ENCODE measurements around the gene GRK3. TPM values are rescaled to one million over a fixed set of nuclear protein-coding genes. Genes with fewer than 3 reads are reported as not detected.

Gene GRK3
- total RNA-seq, 2 donors from 2014 or later: 19.4 to 21.0 TPM

DNA sequence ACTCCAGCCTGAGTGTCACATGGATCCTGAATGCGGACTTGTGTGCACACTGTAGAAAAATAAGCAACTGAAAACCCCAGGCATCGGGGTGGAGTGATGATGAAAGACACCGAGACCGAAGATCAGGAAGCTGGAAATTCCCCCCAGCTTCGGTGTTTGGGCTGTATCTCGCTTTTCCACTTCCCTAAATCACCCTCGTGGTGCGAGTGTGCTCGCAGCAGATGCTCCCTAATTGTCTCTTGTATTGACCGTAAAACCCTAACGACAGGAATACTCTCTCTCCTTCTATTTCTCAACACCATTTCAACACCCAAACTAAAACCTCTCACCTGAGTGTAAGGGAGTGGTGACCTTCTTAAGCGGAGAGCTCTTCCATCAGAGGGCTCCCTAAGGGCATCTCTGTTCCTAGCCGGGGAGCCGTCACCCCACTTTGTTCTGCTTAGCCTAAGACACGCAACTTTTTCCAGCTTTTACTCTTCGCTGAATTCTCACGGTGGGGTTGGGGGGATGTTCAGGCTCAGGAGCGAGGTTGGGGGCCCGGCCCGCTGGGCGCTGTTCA, 635 bp upstream of the GRK3 start:
- H3K4me3 ChIP-seq (ENCODE audit: low read length): peak overlapping the region; percentile 82
- no peaks in the 10 kb centered on the region for H3K9me3 ChIP-seq (ENCODE audit: control insufficient read depth, low read length)
- H3K27me3 ChIP-seq (ENCODE audit: control insufficient read depth, insufficient read depth, low read length, poor library complexity, severe bottlenecking): peaks cover 19% of the 10 kb centered on the region
- Mint-ChIP-seq H3K36me3 (ENCODE audit: low read depth) (no peaks in the 10 kb centered on the region), H3K9me3 (no peaks in the 10 kb centered on the region), H3K4me3 (peak overlapping the region; percentile 77), H3K27me3 (ENCODE audit: insufficient read depth) (peaks cover 41% of the 10 kb centered on the region), H3K4me1 (peaks cover 34% of the 10 kb centered on the region), H3K27ac (no peak overlapping the region)
- TF ChIP-seq, protein P1, sequence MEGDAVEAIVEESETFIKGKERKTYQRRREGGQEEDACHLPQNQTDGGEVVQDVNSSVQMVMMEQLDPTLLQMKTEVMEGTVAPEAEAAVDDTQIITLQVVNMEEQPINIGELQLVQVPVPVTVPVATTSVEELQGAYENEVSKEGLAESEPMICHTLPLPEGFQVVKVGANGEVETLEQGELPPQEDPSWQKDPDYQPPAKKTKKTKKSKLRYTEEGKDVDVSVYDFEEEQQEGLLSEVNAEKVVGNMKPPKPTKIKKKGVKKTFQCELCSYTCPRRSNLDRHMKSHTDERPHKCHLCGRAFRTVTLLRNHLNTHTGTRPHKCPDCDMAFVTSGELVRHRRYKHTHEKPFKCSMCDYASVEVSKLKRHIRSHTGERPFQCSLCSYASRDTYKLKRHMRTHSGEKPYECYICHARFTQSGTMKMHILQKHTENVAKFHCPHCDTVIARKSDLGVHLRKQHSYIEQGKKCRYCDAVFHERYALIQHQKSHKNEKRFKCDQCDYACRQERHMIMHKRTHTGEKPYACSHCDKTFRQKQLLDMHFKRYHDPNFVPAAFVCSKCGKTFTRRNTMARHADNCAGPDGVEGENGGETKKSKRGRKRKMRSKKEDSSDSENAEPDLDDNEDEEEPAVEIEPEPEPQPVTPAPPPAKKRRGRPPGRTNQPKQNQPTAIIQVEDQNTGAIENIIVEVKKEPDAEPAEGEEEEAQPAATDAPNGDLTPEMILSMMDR (conservative IDR thresholded peaks at IDR 0.05): no peak
- H3K9ac ChIP-seq (ENCODE audit: extremely low read depth, low read length, poor library complexity, severe bottlenecking): no peak overlapping the region
- H3K4me1 ChIP-seq (ENCODE audit: control insufficient read depth, insufficient read depth, low read length): no peaks in the 10 kb centered on the region
- no peak for DNase-seq
- no peak overlapping the region for H3K27ac ChIP-seq (ENCODE audit: low read depth, low read length)
- H3K36me3 ChIP-seq (ENCODE audit: control insufficient read depth, insufficient read depth, low read length): no peaks in the 10 kb centered on the region
- WGBS, 2 experiments (ENCODE audit: insufficient coverage in 1 of 2, insufficient read length in 1 of 2): 9 to 19% methylated on average over 12 to 21 of the region's 21 CpGs

DNA sequence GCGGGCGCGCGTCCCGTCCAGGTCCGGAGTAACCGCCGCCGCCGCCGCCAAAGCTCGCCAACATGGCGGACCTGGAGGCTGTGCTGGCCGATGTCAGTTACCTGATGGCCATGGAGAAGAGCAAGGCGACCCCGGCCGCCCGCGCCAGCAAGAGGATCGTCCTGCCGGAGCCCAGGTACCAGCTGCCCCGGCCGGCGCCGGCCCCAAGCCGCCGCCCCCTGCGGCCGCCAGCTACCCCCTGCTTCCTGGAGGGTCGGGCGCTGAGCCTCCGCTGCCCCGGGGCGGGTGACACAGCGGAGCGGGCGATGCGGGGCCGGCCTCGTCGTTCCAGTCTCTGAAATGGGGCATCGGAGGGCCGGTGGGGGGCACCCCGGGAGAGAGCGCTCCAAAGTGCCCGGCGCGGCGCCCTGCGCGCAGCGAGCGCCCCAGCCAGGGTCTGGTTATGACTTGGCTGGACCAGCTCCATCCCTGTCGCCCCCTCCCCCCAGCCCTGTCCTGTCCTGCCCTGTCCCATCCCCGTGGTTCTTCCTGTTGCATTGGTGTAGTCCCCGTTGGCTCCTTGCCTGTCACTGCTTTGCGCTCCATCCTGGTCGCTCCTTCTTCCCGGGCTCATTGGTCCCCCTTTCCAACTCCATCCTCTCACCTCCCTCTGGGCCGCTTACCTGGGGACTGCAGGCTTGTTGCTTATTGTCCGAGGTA, 653 bp downstream of the GRK3 start:
- no peak overlapping the region for H3K9ac ChIP-seq (ENCODE audit: extremely low read depth, low read length, poor library complexity, severe bottlenecking)
- peak; percentile 87 for DNase-seq
- H3K9me3 ChIP-seq (ENCODE audit: control insufficient read depth, low read length): no peaks in the 10 kb centered on the region
- no peak overlapping the region for H3K27ac ChIP-seq (ENCODE audit: low read depth, low read length)
- Mint-ChIP-seq H3K27ac (peak overlapping the region; percentile 45), H3K4me1 (peaks cover 42% of the 10 kb centered on the region), H3K36me3 (ENCODE audit: low read depth) (no peaks in the 10 kb centered on the region), H3K27me3 (ENCODE audit: insufficient read depth) (peaks cover 35% of the 10 kb centered on the region), H3K4me3 (peak overlapping the region; percentile 77), H3K9me3 (no peaks in the 10 kb centered on the region)
- H3K27me3 ChIP-seq (ENCODE audit: control insufficient read depth, insufficient read depth, low read length, poor library complexity, severe bottlenecking): peaks cover 19% of the 10 kb centered on the region
- no peaks in the 10 kb centered on the region for H3K4me1 ChIP-seq (ENCODE audit: control insufficient read depth, insufficient read depth, low read length)
- 0 to 1% methylated on average over 8 to 61 of the region's 61 CpGs for WGBS, 2 experiments (ENCODE audit: insufficient coverage in 1 of 2, insufficient read length in 1 of 2)
- TF ChIP-seq, protein P1 (conservative IDR thresholded peaks at IDR 0.05): no peak
- peak overlapping the region; percentile 76 for H3K4me3 ChIP-seq (ENCODE audit: low read length)
- H3K36me3 ChIP-seq (ENCODE audit: control insufficient read depth, insufficient read depth, low read length): no peaks in the 10 kb centered on the region

GRCh38 chr22:25566186-25566897, 1.9 kb downstream of the GRK3 start:
- Histone ChIP-seq H3K9ac (ENCODE audit: extremely low read depth, low read length, poor library complexity, severe bottlenecking) (no peak overlapping the region), H3K36me3 (ENCODE audit: control insufficient read depth, insufficient read depth, low read length) (no peaks in the 10 kb centered on the region), H3K27me3 (ENCODE audit: control insufficient read depth, insufficient read depth, low read length, poor library complexity, severe bottlenecking) (peaks cover 19% of the 10 kb centered on the region), H3K27ac (ENCODE audit: low read depth, low read length) (no peak overlapping the region), H3K4me3 (ENCODE audit: low read length) (peak overlapping the region; percentile 76), H3K4me1 (ENCODE audit: control insufficient read depth, insufficient read depth, low read length) (no peaks in the 10 kb centered on the region), H3K9me3 (ENCODE audit: control insufficient read depth, low read length) (no peaks in the 10 kb centered on the region)
- 74 to 92% methylated on average over 2 to 5 of the region's 5 CpGs for WGBS, 2 experiments (ENCODE audit: insufficient coverage in 1 of 2, insufficient read length in 1 of 2)
- TF ChIP-seq, protein P1 (conservative IDR thresholded peaks at IDR 0.05): no peak
- Mint-ChIP-seq H3K4me3 (peak overlapping the region; percentile 77), H3K36me3 (ENCODE audit: low read depth) (no peaks in the 10 kb centered on the region), H3K4me1 (peaks cover 42% of the 10 kb centered on the region), H3K27me3 (ENCODE audit: insufficient read depth) (peaks cover 30% of the 10 kb centered on the region), H3K27ac (no peak overlapping the region), H3K9me3 (no peaks in the 10 kb centered on the region)
- no peak for DNase-seq

Measured in endodermal cell (in vitro differentiated cells).